ENCODE data around the gene ARSJ. TPM values are rescaled to one million over a fixed set of nuclear protein-coding genes. Genes with fewer than 3 reads are reported as not detected.
A peak's percentile ranks its signal among the peaks of the same experiment; 100 is the strongest.

Gene ARSJ
- polyA plus RNA-seq: 10 to 100 TPM in 1 of 4 donors, 1 to 10 TPM in 1, under 1 TPM in 1, not detected in 1; 0.22 to 14.4 (median 1.0) TPM
- long read RNA-seq, donor 1, full-length matches to known transcripts: 1 of 1 reads
- long read RNA-seq, donor 1, partial matches to known transcripts: 0 of 1 reads
- long read RNA-seq, donor 1, other reads (novel, unspliced or antisense): 0 of 1 reads
- long read RNA-seq, donor 2, full-length matches to known transcripts: 1 of 1 reads
- long read RNA-seq, donor 2, partial matches to known transcripts: 0 of 1 reads
- long read RNA-seq, donor 2, other reads (novel, unspliced or antisense): 0 of 1 reads
- long read RNA-seq, donor 3, full-length matches to known transcripts: 2 of 2 reads
- long read RNA-seq, donor 3, partial matches to known transcripts: 0 of 2 reads
- long read RNA-seq, donor 3, other reads (novel, unspliced or antisense): 0 of 2 reads
- long read RNA-seq, donor 4: 0 reads
- long read RNA-seq, donor 5: 0 reads
- long read RNA-seq, donor 6, full-length matches to known transcripts: 1 of 1 reads
- long read RNA-seq, donor 6, partial matches to known transcripts: 0 of 1 reads
- long read RNA-seq, donor 6, other reads (novel, unspliced or antisense): 0 of 1 reads
- long read RNA-seq, donor 7, full-length matches to known transcripts: 1 of 1 reads
- long read RNA-seq, donor 7, partial matches to known transcripts: 0 of 1 reads
- long read RNA-seq, donor 7, other reads (novel, unspliced or antisense): 0 of 1 reads
- long read RNA-seq, donor 8: 0 reads
- long read RNA-seq, donor 9: 0 reads
- long read RNA-seq, donor 10, full-length matches to known transcripts: 4 of 4 reads
- long read RNA-seq, donor 10, partial matches to known transcripts: 0 of 4 reads
- long read RNA-seq, donor 10, other reads (novel, unspliced or antisense): 0 of 4 reads

GRCh38 chr4:113979148-113979904 lies at the start of gene ARSJ:
TSS of gene ARSJ (minus strand) at chr4:113979647. CDS start at chr4:113978834, 813 bp downstream.
- no peaks in the 10 kb centered on the region for H3K36me3 ChIP-seq (ENCODE audit: control insufficient read depth in 3 of 3, insufficient read depth in 2 of 3, low read depth in 1 of 3, low read length in 3 of 3)
- 2 to 4% (median 2%) methylated on average over 50 of the region's 50 CpGs for WGBS, 3 donors
- H3K27me3 ChIP-seq (ENCODE audit: control insufficient read depth in 3 of 3, insufficient read depth in 3 of 3, low read length in 3 of 3): peaks cover 0 to 1% (median 0%) of the 10 kb centered on the region in 3 donors
- peak; percentile 41 to 84 for DNase-seq
- peak within 1 kb of the TSS in 2 of 3 donors; percentile 60 to 79 for H3K27ac ChIP-seq (ENCODE audit: low read depth in 1 of 3, low read length in 2 of 3)
- H3K4me1 ChIP-seq (ENCODE audit: control insufficient read depth in 3 of 3, insufficient read depth in 2 of 3, low read depth in 1 of 3, low read length in 2 of 3): peaks cover 0 to 5% (median 0%) of the 10 kb centered on the region in 3 donors
- FAIRE-seq: no peak
- H3K9me3 ChIP-seq (ENCODE audit: control insufficient read depth in 2 of 2, insufficient read depth in 1 of 2, low read depth in 1 of 2, low read length in 1 of 2): no peaks in the 10 kb centered on the region
- peak within 1 kb of the TSS; percentile 21 to 72 (median 44) for H3K4me3 ChIP-seq (ENCODE audit: low read depth in 1 of 3, low read length in 3 of 3)

- H3K27ac ChIP-seq (ENCODE audit: low read depth in 1 of 3, low read length in 2 of 3): no peak overlapping the region
- H3K9me3 ChIP-seq (ENCODE audit: control insufficient read depth in 2 of 2, insufficient read depth in 1 of 2, low read depth in 1 of 2, low read length in 1 of 2): no peaks in the 10 kb centered on the region
- FAIRE-seq (peak; percentile 92), DNase-seq (peak; percentile 33 to 76)
- H3K4me3 ChIP-seq (ENCODE audit: low read depth in 1 of 3, low read length in 3 of 3): no peak overlapping the region
- no peaks in the 10 kb centered on the region for H3K36me3 ChIP-seq (ENCODE audit: control insufficient read depth in 3 of 3, insufficient read depth in 2 of 3, low read depth in 1 of 3, low read length in 3 of 3)
- peaks cover 0 to 10% (median 0%) of the 10 kb centered on the region in 3 donors for H3K4me1 ChIP-seq (ENCODE audit: control insufficient read depth in 3 of 3, insufficient read depth in 2 of 3, low read depth in 1 of 3, low read length in 2 of 3)
- no peaks in the 10 kb centered on the region for H3K27me3 ChIP-seq (ENCODE audit: control insufficient read depth in 3 of 3, insufficient read depth in 3 of 3, low read length in 3 of 3)
Observed at GRCh38 chr4:114028071-114028470, 48.6 kb upstream of the ARSJ start.

- no peak overlapping the region for H3K27ac ChIP-seq (ENCODE audit: low read depth in 1 of 3, low read length in 2 of 3)
- H3K9me3 ChIP-seq (ENCODE audit: control insufficient read depth in 2 of 2, insufficient read depth in 1 of 2, low read depth in 1 of 2, low read length in 1 of 2): no peaks in the 10 kb centered on the region
- no peak for FAIRE-seq
- H3K27me3 ChIP-seq (ENCODE audit: control insufficient read depth in 3 of 3, insufficient read depth in 3 of 3, low read length in 3 of 3): no peaks in the 10 kb centered on the region
- no peak overlapping the region for H3K4me3 ChIP-seq (ENCODE audit: low read depth in 1 of 3, low read length in 3 of 3)
- peaks cover 0 to 10% (median 0%) of the 10 kb centered on the region in 3 donors for H3K4me1 ChIP-seq (ENCODE audit: control insufficient read depth in 3 of 3, insufficient read depth in 2 of 3, low read depth in 1 of 3, low read length in 2 of 3)
- H3K36me3 ChIP-seq (ENCODE audit: control insufficient read depth in 3 of 3, insufficient read depth in 2 of 3, low read depth in 1 of 3, low read length in 3 of 3): no peaks in the 10 kb centered on the region
- DNase-seq: no peak
Observed at GRCh38 chr4:114027596-114027995, 48.1 kb upstream of the ARSJ start.

- FAIRE-seq (no peak), DNase-seq (no peak)
- Histone ChIP-seq H3K27me3 (ENCODE audit: control insufficient read depth in 3 of 3, insufficient read depth in 3 of 3, low read length in 3 of 3) (no peaks in the 10 kb centered on the region), H3K36me3 (ENCODE audit: control insufficient read depth in 3 of 3, insufficient read depth in 2 of 3, low read depth in 1 of 3, low read length in 3 of 3) (no peaks in the 10 kb centered on the region), H3K9me3 (ENCODE audit: control insufficient read depth in 2 of 2, insufficient read depth in 1 of 2, low read depth in 1 of 2, low read length in 1 of 2) (no peaks in the 10 kb centered on the region), H3K27ac (ENCODE audit: low read depth in 1 of 3, low read length in 2 of 3) (no peak overlapping the region), H3K4me1 (ENCODE audit: control insufficient read depth in 3 of 3, insufficient read depth in 2 of 3, low read depth in 1 of 3, low read length in 2 of 3) (peaks cover 0 to 10% (median 0%) of the 10 kb centered on the region in 3 donors), H3K4me3 (ENCODE audit: low read depth in 1 of 3, low read length in 3 of 3) (no peak overlapping the region)
- 83 to 85% (median 85%) methylated on average over 3 of the region's 3 CpGs for WGBS, 3 donors
Observed at GRCh38 chr4:114026447-114026846, 47.0 kb upstream of the ARSJ start.

GRCh38 chr4:114025176-114025777 lies 45.8 kb upstream of the ARSJ start:
- DNase-seq: peak; percentile 86

GRCh38 chr4:114021451-114021850 lies 42.0 kb upstream of the ARSJ start:
- no peaks in the 10 kb centered on the region for H3K9me3 ChIP-seq (ENCODE audit: control insufficient read depth in 2 of 2, insufficient read depth in 1 of 2, low read depth in 1 of 2, low read length in 1 of 2)
- WGBS, 3 donors: 70 to 85% (median 79%) methylated on average over 3 of the region's 3 CpGs
- no peak overlapping the region for H3K4me3 ChIP-seq (ENCODE audit: low read depth in 1 of 3, low read length in 3 of 3)
- DNase-seq (no peak), FAIRE-seq (no peak)
- H3K36me3 ChIP-seq (ENCODE audit: control insufficient read depth in 3 of 3, insufficient read depth in 2 of 3, low read depth in 1 of 3, low read length in 3 of 3): no peaks in the 10 kb centered on the region
- peaks cover 0 to 10% (median 0%) of the 10 kb centered on the region in 3 donors for H3K4me1 ChIP-seq (ENCODE audit: control insufficient read depth in 3 of 3, insufficient read depth in 2 of 3, low read depth in 1 of 3, low read length in 2 of 3)
- H3K27me3 ChIP-seq (ENCODE audit: control insufficient read depth in 3 of 3, insufficient read depth in 3 of 3, low read length in 3 of 3): no peaks in the 10 kb centered on the region
- no peak overlapping the region for H3K27ac ChIP-seq (ENCODE audit: low read depth in 1 of 3, low read length in 2 of 3)

More at GRCh38 chr4:114025176-114025777, 45.8 kb upstream of the ARSJ start:
- FAIRE-seq: no peak
- Histone ChIP-seq H3K27ac (ENCODE audit: low read depth in 1 of 3, low read length in 2 of 3) (peak overlapping the region in 1 of 3 donors; percentile 74), H3K9me3 (ENCODE audit: control insufficient read depth in 2 of 2, insufficient read depth in 1 of 2, low read depth in 1 of 2, low read length in 1 of 2) (no peaks in the 10 kb centered on the region), H3K4me1 (ENCODE audit: control insufficient read depth in 3 of 3, insufficient read depth in 2 of 3, low read depth in 1 of 3, low read length in 2 of 3) (peaks cover 0 to 10% (median 0%) of the 10 kb centered on the region in 3 donors), H3K27me3 (ENCODE audit: control insufficient read depth in 3 of 3, insufficient read depth in 3 of 3, low read length in 3 of 3) (no peaks in the 10 kb centered on the region), H3K4me3 (ENCODE audit: low read depth in 1 of 3, low read length in 3 of 3) (no peak overlapping the region), H3K36me3 (ENCODE audit: control insufficient read depth in 3 of 3, insufficient read depth in 2 of 3, low read depth in 1 of 3, low read length in 3 of 3) (no peaks in the 10 kb centered on the region)
- 14 to 52% (median 28%) methylated on average over 5 of the region's 5 CpGs for WGBS, 3 donors

GRCh38 chr4:114019969-114020358 lies 40.5 kb upstream of the ARSJ start:
- WGBS, 3 donors: 87 to 91% (median 87%) methylated on average over 1 of the region's 1 CpG
- H3K9me3 ChIP-seq (ENCODE audit: control insufficient read depth in 2 of 2, insufficient read depth in 1 of 2, low read depth in 1 of 2, low read length in 1 of 2): no peaks in the 10 kb centered on the region
- peak; percentile 19 to 28 for DNase-seq
- no peak overlapping the region for H3K4me3 ChIP-seq (ENCODE audit: low read depth in 1 of 3, low read length in 3 of 3)
- H3K4me1 ChIP-seq (ENCODE audit: control insufficient read depth in 3 of 3, insufficient read depth in 2 of 3, low read depth in 1 of 3, low read length in 2 of 3): peaks cover 0 to 5% (median 0%) of the 10 kb centered on the region in 3 donors
- FAIRE-seq: no peak
- no peak overlapping the region for H3K27ac ChIP-seq (ENCODE audit: low read depth in 1 of 3, low read length in 2 of 3)
- H3K27me3 ChIP-seq (ENCODE audit: control insufficient read depth in 3 of 3, insufficient read depth in 3 of 3, low read length in 3 of 3): no peaks in the 10 kb centered on the region
- H3K36me3 ChIP-seq (ENCODE audit: control insufficient read depth in 3 of 3, insufficient read depth in 2 of 3, low read depth in 1 of 3, low read length in 3 of 3): no peaks in the 10 kb centered on the region

Data from small intestine (tissue), 16 donors.